ENCODE results near the gene MALAT1. TPM values are rescaled to one million over a fixed set of nuclear protein-coding genes. Genes with fewer than 3 reads are reported as not detected.

Gene MALAT1
- total and polyA plus RNA-seq, 2 of the 13 experiments (the other 11 are each of a cell fraction or from before 2014, with no cell fraction given), result 143 to 1,237 TPM

DNA sequence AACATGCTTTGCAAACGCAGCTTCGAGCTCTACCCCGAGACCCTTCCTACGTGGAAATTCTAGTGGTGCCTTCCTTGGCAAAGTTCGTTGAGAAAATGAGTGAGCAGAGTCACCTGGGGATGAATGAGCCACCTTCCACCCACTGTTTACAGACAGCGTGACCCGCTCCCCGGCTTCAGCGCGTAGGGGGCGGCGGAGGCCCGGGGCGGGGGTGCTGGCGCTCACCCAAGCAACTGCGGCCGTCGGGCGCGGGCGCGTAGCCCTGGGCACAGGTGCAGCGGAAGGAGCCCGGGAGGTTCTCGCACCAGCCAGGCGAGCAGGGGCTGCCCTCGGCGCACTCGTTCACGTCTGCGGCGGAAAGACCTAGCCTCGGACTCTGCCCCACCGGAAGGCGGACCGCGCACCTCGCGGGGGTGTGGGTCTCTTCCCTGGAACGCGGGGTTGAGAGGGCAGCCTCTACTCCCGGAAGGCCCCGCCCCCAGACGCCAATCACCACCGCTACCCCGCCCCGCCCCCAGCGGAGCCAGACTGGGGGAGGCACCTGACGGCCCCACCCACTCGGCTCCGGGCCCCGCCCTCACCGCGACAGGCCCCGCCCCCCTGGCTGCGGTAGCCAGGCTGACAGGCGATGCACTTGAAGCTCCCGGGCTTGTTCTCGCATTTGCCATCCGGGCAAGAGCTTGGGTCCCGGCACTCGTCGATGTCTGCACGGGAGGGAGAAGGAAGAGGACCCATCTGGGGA lies 47.5 kb downstream of the MALAT1 start (continued):
- TF ChIP-seq, protein P1, sequence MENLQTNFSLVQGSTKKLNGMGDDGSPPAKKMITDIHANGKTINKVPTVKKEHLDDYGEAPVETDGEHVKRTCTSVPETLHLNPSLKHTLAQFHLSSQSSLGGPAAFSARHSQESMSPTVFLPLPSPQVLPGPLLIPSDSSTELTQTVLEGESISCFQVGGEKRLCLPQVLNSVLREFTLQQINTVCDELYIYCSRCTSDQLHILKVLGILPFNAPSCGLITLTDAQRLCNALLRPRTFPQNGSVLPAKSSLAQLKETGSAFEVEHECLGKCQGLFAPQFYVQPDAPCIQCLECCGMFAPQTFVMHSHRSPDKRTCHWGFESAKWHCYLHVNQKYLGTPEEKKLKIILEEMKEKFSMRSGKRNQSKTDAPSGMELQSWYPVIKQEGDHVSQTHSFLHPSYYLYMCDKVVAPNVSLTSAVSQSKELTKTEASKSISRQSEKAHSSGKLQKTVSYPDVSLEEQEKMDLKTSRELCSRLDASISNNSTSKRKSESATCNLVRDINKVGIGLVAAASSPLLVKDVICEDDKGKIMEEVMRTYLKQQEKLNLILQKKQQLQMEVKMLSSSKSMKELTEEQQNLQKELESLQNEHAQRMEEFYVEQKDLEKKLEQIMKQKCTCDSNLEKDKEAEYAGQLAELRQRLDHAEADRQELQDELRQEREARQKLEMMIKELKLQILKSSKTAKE (CRISPR knock-in tag; IDR thresholded peaks at IDR 0.05; ENCODE audit: borderline replicate concordance), result peak; percentile 44; the same call in 1 of the 2 replicates
- TF ChIP-seq ZNF484 (CRISPR knock-in tag; IDR thresholded peaks at IDR 0.05; ENCODE audit: borderline replicate concordance, low read depth) (no peak), XRCC5 (optimal IDR thresholded peaks at IDR 0.05; ENCODE audit: low read length) (no peak), TBL1XR1 (IDR thresholded peaks at IDR 0.05; ENCODE audit: borderline replicate concordance, low read length, partially characterized antibody) (no peak), ZMYM4 (CRISPR knock-in tag; IDR thresholded peaks at IDR 0.05) (0 out of 2 replicates have a peak, but pooled peaks have one; percentile 15), SALL1 (CRISPR knock-in tag; IDR thresholded peaks at IDR 0.05) (peak; percentile 57; the same call in 1 of the 2 replicates), MLLT10 (CRISPR knock-in tag; IDR thresholded peaks at IDR 0.05) (no peak), MED1 (CRISPR knock-in tag; IDR thresholded peaks at IDR 0.05) (peak; percentile 82), FOXO1 (CRISPR knock-in tag; IDR thresholded peaks at IDR 0.05) (peak; percentile 10; the same call in 1 of the 2 replicates), ATF7 (IDR thresholded peaks at IDR 0.05) (no peak), ATF7 (CRISPR knock-in tag; IDR thresholded peaks at IDR 0.05) (no peak), ZNF460 (CRISPR knock-in tag; IDR thresholded peaks at IDR 0.05; ENCODE audit: borderline replicate concordance) (no peak), NFE2L2 (IDR thresholded peaks at IDR 0.05; ENCODE audit: low read length) (no peak), NFATC3 (CRISPR knock-in tag; IDR thresholded peaks at IDR 0.05) (no peak), NR1H2 (CRISPR knock-in tag; IDR thresholded peaks at IDR 0.05; ENCODE audit: borderline replicate concordance, low read depth) (no peak)
- TF ChIP-seq, protein P2, sequence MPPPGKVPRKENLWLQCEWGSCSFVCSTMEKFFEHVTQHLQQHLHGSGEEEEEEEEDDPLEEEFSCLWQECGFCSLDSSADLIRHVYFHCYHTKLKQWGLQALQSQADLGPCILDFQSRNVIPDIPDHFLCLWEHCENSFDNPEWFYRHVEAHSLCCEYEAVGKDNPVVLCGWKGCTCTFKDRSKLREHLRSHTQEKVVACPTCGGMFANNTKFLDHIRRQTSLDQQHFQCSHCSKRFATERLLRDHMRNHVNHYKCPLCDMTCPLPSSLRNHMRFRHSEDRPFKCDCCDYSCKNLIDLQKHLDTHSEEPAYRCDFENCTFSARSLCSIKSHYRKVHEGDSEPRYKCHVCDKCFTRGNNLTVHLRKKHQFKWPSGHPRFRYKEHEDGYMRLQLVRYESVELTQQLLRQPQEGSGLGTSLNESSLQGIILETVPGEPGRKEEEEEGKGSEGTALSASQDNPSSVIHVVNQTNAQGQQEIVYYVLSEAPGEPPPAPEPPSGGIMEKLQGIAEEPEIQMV (CRISPR knock-in tag; IDR thresholded peaks at IDR 0.05; ENCODE audit: low read depth), result peak; percentile 88
- TF ChIP-seq, protein P3, sequence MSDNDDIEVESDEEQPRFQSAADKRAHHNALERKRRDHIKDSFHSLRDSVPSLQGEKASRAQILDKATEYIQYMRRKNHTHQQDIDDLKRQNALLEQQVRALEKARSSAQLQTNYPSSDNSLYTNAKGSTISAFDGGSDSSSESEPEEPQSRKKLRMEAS (IDR thresholded peaks at IDR 0.05), result peak; percentile 42; the same call in 1 of the 2 replicates
- TF ChIP-seq, protein P4, sequence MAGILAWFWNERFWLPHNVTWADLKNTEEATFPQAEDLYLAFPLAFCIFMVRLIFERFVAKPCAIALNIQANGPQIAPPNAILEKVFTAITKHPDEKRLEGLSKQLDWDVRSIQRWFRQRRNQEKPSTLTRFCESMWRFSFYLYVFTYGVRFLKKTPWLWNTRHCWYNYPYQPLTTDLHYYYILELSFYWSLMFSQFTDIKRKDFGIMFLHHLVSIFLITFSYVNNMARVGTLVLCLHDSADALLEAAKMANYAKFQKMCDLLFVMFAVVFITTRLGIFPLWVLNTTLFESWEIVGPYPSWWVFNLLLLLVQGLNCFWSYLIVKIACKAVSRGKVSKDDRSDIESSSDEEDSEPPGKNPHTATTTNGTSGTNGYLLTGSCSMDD (CRISPR knock-in tag; IDR thresholded peaks at IDR 0.05), result no peak
- TF ChIP-seq, protein P5, sequence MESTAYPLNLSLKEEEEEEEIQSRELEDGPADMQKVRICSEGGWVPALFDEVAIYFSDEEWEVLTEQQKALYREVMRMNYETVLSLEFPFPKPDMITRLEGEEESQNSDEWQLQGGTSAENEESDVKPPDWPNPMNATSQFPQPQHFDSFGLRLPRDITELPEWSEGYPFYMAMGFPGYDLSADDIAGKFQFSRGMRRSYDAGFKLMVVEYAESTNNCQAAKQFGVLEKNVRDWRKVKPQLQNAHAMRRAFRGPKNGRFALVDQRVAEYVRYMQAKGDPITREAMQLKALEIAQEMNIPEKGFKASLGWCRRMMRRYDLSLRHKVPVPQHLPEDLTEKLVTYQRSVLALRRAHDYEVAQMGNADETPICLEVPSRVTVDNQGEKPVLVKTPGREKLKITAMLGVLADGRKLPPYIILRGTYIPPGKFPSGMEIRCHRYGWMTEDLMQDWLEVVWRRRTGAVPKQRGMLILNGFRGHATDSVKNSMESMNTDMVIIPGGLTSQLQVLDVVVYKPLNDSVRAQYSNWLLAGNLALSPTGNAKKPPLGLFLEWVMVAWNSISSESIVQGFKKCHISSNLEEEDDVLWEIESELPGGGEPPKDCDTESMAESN (CRISPR knock-in tag; conservative IDR thresholded peaks at IDR 0.05), result peak; percentile 76
- TF ChIP-seq, protein P6, sequence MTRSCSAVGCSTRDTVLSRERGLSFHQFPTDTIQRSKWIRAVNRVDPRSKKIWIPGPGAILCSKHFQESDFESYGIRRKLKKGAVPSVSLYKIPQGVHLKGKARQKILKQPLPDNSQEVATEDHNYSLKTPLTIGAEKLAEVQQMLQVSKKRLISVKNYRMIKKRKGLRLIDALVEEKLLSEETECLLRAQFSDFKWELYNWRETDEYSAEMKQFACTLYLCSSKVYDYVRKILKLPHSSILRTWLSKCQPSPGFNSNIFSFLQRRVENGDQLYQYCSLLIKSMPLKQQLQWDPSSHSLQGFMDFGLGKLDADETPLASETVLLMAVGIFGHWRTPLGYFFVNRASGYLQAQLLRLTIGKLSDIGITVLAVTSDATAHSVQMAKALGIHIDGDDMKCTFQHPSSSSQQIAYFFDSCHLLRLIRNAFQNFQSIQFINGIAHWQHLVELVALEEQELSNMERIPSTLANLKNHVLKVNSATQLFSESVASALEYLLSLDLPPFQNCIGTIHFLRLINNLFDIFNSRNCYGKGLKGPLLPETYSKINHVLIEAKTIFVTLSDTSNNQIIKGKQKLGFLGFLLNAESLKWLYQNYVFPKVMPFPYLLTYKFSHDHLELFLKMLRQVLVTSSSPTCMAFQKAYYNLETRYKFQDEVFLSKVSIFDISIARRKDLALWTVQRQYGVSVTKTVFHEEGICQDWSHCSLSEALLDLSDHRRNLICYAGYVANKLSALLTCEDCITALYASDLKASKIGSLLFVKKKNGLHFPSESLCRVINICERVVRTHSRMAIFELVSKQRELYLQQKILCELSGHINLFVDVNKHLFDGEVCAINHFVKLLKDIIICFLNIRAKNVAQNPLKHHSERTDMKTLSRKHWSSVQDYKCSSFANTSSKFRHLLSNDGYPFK (CRISPR knock-in tag; IDR thresholded peaks at IDR 0.05; ENCODE audit: borderline replicate concordance), result no peak

Measured in HepG2 (cell line).